HepG2 (cell line): ENCODE results near the gene MRI1. TPM values are rescaled to one million over a fixed set of nuclear protein-coding genes. Genes with fewer than 3 reads are reported as not detected.

Experiments used
- ATF6 ChIP-seq: sonication (generic); formaldehyde crosslinking; conservative IDR thresholded peaks from 2 replicates; pipeline ENCODE4 v1.4.0; 2020; ENCODE audit warnings: missing genetic modification reagents
- BRCA1 ChIP-seq: sonication (generic); formaldehyde crosslinking; IDR thresholded peaks from 2 replicates; pipeline ENCODE4 v1.4.0; 2020; ENCODE audit warnings: missing genetic modification reagents
- DR1 ChIP-seq: sonication (generic); formaldehyde crosslinking; IDR thresholded peaks from 2 replicates; pipeline ENCODE4 v1.8.0; 2021; ENCODE audit warnings: mild to moderate bottlenecking, missing genetic modification reagents, inconsistent platforms
- JUNB ChIP-seq: sonication (generic); formaldehyde crosslinking; IDR thresholded peaks from 2 replicates; pipeline ENCODE4 v1.8.0; 2022; ENCODE audit warnings: missing genetic modification reagents, mild to moderate bottlenecking, borderline replicate concordance
- KDM5B ChIP-seq: sonication (generic); formaldehyde crosslinking; IDR thresholded peaks from 2 replicates; pipeline ENCODE4 v1.4.0; 2020; ENCODE audit warnings: missing genetic modification reagents, mild to moderate bottlenecking, borderline replicate concordance
- MAX ChIP-seq: IDR thresholded peaks from 2 replicates; pipeline ENCODE4 v1.6.1; 2012; ENCODE audit warnings: inconsistent platforms
- MTF1 ChIP-seq: sonication (generic); formaldehyde crosslinking; IDR thresholded peaks from 2 replicates; pipeline ENCODE4 v1.5.0; 2020; ENCODE audit warnings: missing genetic modification reagents
- MXD4 ChIP-seq: IDR thresholded peaks from 2 replicates; pipeline ENCODE4 v1.6.1; 2016; ENCODE audit warnings: mild to moderate bottlenecking, missing biosample characterization, missing genetic modification reagents
- NR0B2 ChIP-seq: sonication (generic); formaldehyde crosslinking; IDR thresholded peaks from 2 replicates; pipeline ENCODE4 v1.4.0; 2020; ENCODE audit warnings: mild to moderate bottlenecking, missing genetic modification reagents
- PAWR ChIP-seq: sonication (generic); formaldehyde crosslinking; IDR thresholded peaks from 2 replicates; pipeline ENCODE4 v1.4.0; 2020; ENCODE audit warnings: missing genetic modification reagents, mild to moderate bottlenecking, borderline replicate concordance
- SNAI1 ChIP-seq: sonication (generic); formaldehyde crosslinking; IDR thresholded peaks from 2 replicates; pipeline ENCODE4 v1.5.0; 2020; ENCODE audit warnings: mild to moderate bottlenecking, missing genetic modification reagents, borderline replicate concordance
- SP140L ChIP-seq: sonication (generic); formaldehyde crosslinking; IDR thresholded peaks from 2 replicates; pipeline ENCODE4 v1.4.0; 2020; ENCODE audit warnings: missing genetic modification reagents, borderline replicate concordance
- TGIF2 ChIP-seq: IDR thresholded peaks from 2 replicates; pipeline ENCODE4 v1.6.1; 2016; ENCODE audit warnings: control low read depth, missing compliant biosample characterization
- ZC3H13 ChIP-seq: sonication (generic); formaldehyde crosslinking; IDR thresholded peaks from 2 replicates; pipeline ENCODE4 v1.8.1; 2023; ENCODE audit warnings: mild to moderate bottlenecking, missing genetic modification reagents, moderate library complexity
- ZMYM2 ChIP-seq: sonication (generic); formaldehyde crosslinking; IDR thresholded peaks from 2 replicates; pipeline ENCODE4 v1.8.0; 2022; ENCODE audit warnings: mild to moderate bottlenecking, missing genetic modification reagents
- ZNF101 ChIP-seq: sonication (generic); formaldehyde crosslinking; IDR thresholded peaks from 2 replicates; pipeline ENCODE4 v1.4.0; 2020; ENCODE audit warnings: mild to moderate bottlenecking, low read depth, missing genetic modification reagents, borderline replicate concordance
- ZNF232 ChIP-seq: sonication (generic); formaldehyde crosslinking; IDR thresholded peaks from 2 replicates; pipeline ENCODE4 v1.4.0; 2020; ENCODE audit warnings: missing genetic modification reagents, borderline replicate concordance
- ZNF33A ChIP-seq: sonication (generic); formaldehyde crosslinking; IDR thresholded peaks from 2 replicates; pipeline ENCODE4 v1.5.1; 2020; ENCODE audit warnings: missing genetic modification reagents, mild to moderate bottlenecking, moderate library complexity, borderline replicate concordance
- ZNF501 ChIP-seq: sonication (generic); formaldehyde crosslinking; IDR thresholded peaks from 2 replicates; pipeline ENCODE4 v1.5.1; 2020; ENCODE audit warnings: mild to moderate bottlenecking, moderate library complexity, missing genetic modification reagents
- ZNF543 ChIP-seq: sonication (generic); formaldehyde crosslinking; IDR thresholded peaks from 2 replicates; pipeline ENCODE4 v1.4.0; 2020; ENCODE audit warnings: mild to moderate bottlenecking, missing genetic modification reagents
- ZNF607 ChIP-seq: sonication (generic); formaldehyde crosslinking; IDR thresholded peaks from 2 replicates; pipeline ENCODE4 v1.5.1; 2020; ENCODE audit warnings: missing genetic modification reagents, mild to moderate bottlenecking, borderline replicate concordance
- ZNF652 ChIP-seq: IDR thresholded peaks from 2 replicates; pipeline ENCODE4 v1.6.1; 2016; ENCODE audit warnings: low read depth, borderline replicate concordance
- ZNF691 ChIP-seq: sonication (generic); formaldehyde crosslinking; IDR thresholded peaks from 2 replicates; pipeline ENCODE4 v1.4.0; 2020; ENCODE audit warnings: missing genetic modification reagents, low read depth, mild to moderate bottlenecking, borderline replicate concordance
- ZNF703 ChIP-seq: sonication (generic); formaldehyde crosslinking; IDR thresholded peaks from 2 replicates; pipeline ENCODE4 v1.5.1; 2020; ENCODE audit warnings: missing genetic modification reagents, mild to moderate bottlenecking, moderate library complexity, borderline replicate concordance
- ZNF816 ChIP-seq: sonication (generic); formaldehyde crosslinking; IDR thresholded peaks from 2 replicates; pipeline ENCODE4 v1.8.0; 2022; ENCODE audit warnings: missing genetic modification reagents, mild to moderate bottlenecking, borderline replicate concordance
- ZSCAN12 ChIP-seq: sonication (generic); formaldehyde crosslinking; IDR thresholded peaks from 2 replicates; pipeline ENCODE4 v1.9.0; 2021; ENCODE audit warnings: mild to moderate bottlenecking, missing genetic modification reagents
- ZSCAN29 ChIP-seq: sonication (generic); formaldehyde crosslinking; conservative IDR thresholded peaks from 2 replicates; pipeline ENCODE4 v1.4.0; 2020; ENCODE audit warnings: mild to moderate bottlenecking, missing genetic modification reagents
- polyA plus RNA-seq, 8 experiments: library from polyadenylated mRNA; depleted of rRNA in 3 of 8; stranded (reverse) in 7 of 8; unstranded in 1 of 8; fragments of >200 nt; fragmentation: Illumina TruSeq in 4 of 8; extraction: Trizol in 4 of 8; gene quantifications; 2 replicates each; pipeline versions ENCODE4 v1.2.1 to v1.2.3, GENCODE V29; 2011 to 2016; ENCODE audit warnings: low read depth in 4 of 8, missing spikeins in 1 of 8, mixed read lengths in 1 of 8; ENCODE audit not compliant: insufficient read depth in 1 of 8
- total RNA-seq, 5 experiments: library from RNA; depleted of rRNA; stranded (reverse); fragments of >200 nt; fragmentation: Illumina TruSeq; extraction: Trizol; gene quantifications; 2 replicates each; pipeline ENCODE4 v1.2.3, GENCODE V29; 2016; ENCODE audit warnings: low read depth in 1 of 5

The MRI1 gene
- total and polyA plus RNA-seq, 2 of the 13 experiments (the other 11 are each of a cell fraction or from before 2014, with no cell fraction given): 20.1 to 20.6 TPM

GRCh38 chr19:13731147-13731964 lies 33.0 kb upstream of the MRI1 start (continued):
- no peak for TF ChIP-seq BRCA1 (CRISPR knock-in tag)
- TF ChIP-seq ZSCAN29 (CRISPR knock-in tag): 0 out of 2 replicates have a peak, but pooled peaks have one; percentile 37
- TF ChIP-seq ZNF816 (CRISPR knock-in tag): no peak
- TF ChIP-seq SNAI1 (CRISPR knock-in tag): 0 out of 2 replicates have a peak, but pooled peaks have one; percentile 65
- TF ChIP-seq PAWR (CRISPR knock-in tag): no peak
- no peak for TF ChIP-seq ZNF101 (CRISPR knock-in tag)
- TF ChIP-seq ZNF33A (CRISPR knock-in tag): no peak
- 0 out of 2 replicates have a peak, but pooled peaks have one; percentile 31 for TF ChIP-seq DR1
- TF ChIP-seq ZNF691 (CRISPR knock-in tag): no peak
- no peak for TF ChIP-seq MTF1 (CRISPR knock-in tag)
- TF ChIP-seq SP140L (CRISPR knock-in tag): no peak
- TF ChIP-seq ZC3H13 (CRISPR knock-in tag): no peak
- TF ChIP-seq ZNF543 (CRISPR knock-in tag): no peak
- peak; percentile 32; the same call in 1 of the 2 replicates for TF ChIP-seq ZNF232
- TF ChIP-seq ZNF607 (CRISPR knock-in tag): no peak; the same call in 1 of the 2 replicates
- no peak for TF ChIP-seq NR0B2 (CRISPR knock-in tag)
- no peak for TF ChIP-seq ZNF703
- TF ChIP-seq ZMYM2 (CRISPR knock-in tag): 0 out of 2 replicates have a peak, but pooled peaks have one; percentile 31
- TF ChIP-seq TGIF2: no peak
- TF ChIP-seq ZNF501: peak; percentile 88
- no peak; the same call in 1 of the 2 replicates for TF ChIP-seq MXD4 (CRISPR knock-in tag)
- no peak for TF ChIP-seq JUNB (CRISPR knock-in tag)
- TF ChIP-seq ATF6: no peak
- no peak for TF ChIP-seq ZSCAN12 (CRISPR knock-in tag)
- peak; percentile 58 for TF ChIP-seq MAX
- no peak for TF ChIP-seq ZNF652 (CRISPR knock-in tag)
- no peak; the same call in 1 of the 2 replicates for TF ChIP-seq KDM5B (CRISPR knock-in tag)
